Calu3 (cell line): Measurements from ENCODE around the gene STXBP1. TPM values are rescaled to one million over a fixed set of nuclear protein-coding genes. Genes with fewer than 3 reads are reported as not detected.
A peak's percentile ranks its signal among the peaks of the same experiment; 100 is the strongest.

Experiments used
- BruUV-seq: library from RNA; stranded (reverse); fragments of 400-500 nt; replicated peaks from 2 replicates; lab custom pipeline; 2021; lab: Mats Ljungman, UMichigan
- CTCF ChIA-PET: fragments of 300-600 bp; sonication (Branson Sonifier 250); formaldehyde crosslinking; loops from one replicate; lab custom pipeline; 2022; ENCODE audit warnings: antibody characterized with exemption; lab: Charles Lee
- DNase-seq: peaks from one replicate; pipeline ENCODE4 v3.0.0; 2022
- H3K27ac Mint-ChIP-seq: one replicate; pipeline ENCODE4 v1.8.0; 2022; ENCODE audit warnings: mixed read lengths; ENCODE audit not compliant: unreplicated experiment
- H3K27me3 Mint-ChIP-seq: one replicate; pipeline ENCODE4 v1.8.0; 2022; ENCODE audit warnings: mixed read lengths; ENCODE audit not compliant: unreplicated experiment
- H3K36me3 Mint-ChIP-seq: one replicate; pipeline ENCODE4 v1.8.0; 2022; ENCODE audit warnings: mild to moderate bottlenecking, moderate library complexity, mixed read lengths; ENCODE audit not compliant: insufficient read depth, unreplicated experiment
- H3K4me1 Mint-ChIP-seq: one replicate; pipeline ENCODE4 v1.8.0; 2022; ENCODE audit warnings: mild to moderate bottlenecking, low read depth, mixed read lengths; ENCODE audit not compliant: unreplicated experiment
- H3K4me3 Mint-ChIP-seq: one replicate; pipeline ENCODE4 v1.8.0; 2022; ENCODE audit warnings: mild to moderate bottlenecking, low read depth, moderate library complexity, mixed read lengths; ENCODE audit not compliant: unreplicated experiment
- H3K9me3 Mint-ChIP-seq: one replicate; pipeline ENCODE4 v1.8.0; 2022; ENCODE audit warnings: low read depth, mixed read lengths; ENCODE audit not compliant: unreplicated experiment
- CTCF ChIP-seq: fragments of 200-600 bp; IDR thresholded peaks from one replicate; pipeline ENCODE4 v1.8.0; 2022; ENCODE audit warnings: antibody characterized with exemption; ENCODE audit not compliant: unreplicated experiment
- intact Hi-C: fragments of 100-400 bp; cut with micrococcal nuclease; formaldehyde crosslinking; loops from one replicate; pipeline ENCODE4 v1.10.0; 2022; ENCODE audit not compliant: unreplicated experiment
- total RNA-seq: library from RNA; stranded (reverse); gene quantifications from 2 replicates; pipeline ENCODE4 v1.2.3, GENCODE V29; 2022

Gene STXBP1
- total RNA-seq, 1 experiment from 2014 or later = 5.9 TPM

- BruUV-seq = no TSS peak
- TF ChIP-seq CTCF = no peak
- Mint-ChIP-seq H3K27me3 (peaks cover 10% of the 10 kb centered on the region), H3K27ac (no peak overlapping the region), H3K4me1 (peaks cover 10% of the 10 kb centered on the region), H3K4me3 (no peak overlapping the region), H3K36me3 (peaks cover 21% of the 10 kb centered on the region), H3K9me3 (no peaks in the 10 kb centered on the region)
- intact Hi-C loops = no loop called here
- CTCF ChIA-PET = no interaction called here
- DNase-seq = no peak
These were observed 108.2 kb downstream of the STXBP1 start for GRCh38 chr9:127720031-127720864.

DNA sequence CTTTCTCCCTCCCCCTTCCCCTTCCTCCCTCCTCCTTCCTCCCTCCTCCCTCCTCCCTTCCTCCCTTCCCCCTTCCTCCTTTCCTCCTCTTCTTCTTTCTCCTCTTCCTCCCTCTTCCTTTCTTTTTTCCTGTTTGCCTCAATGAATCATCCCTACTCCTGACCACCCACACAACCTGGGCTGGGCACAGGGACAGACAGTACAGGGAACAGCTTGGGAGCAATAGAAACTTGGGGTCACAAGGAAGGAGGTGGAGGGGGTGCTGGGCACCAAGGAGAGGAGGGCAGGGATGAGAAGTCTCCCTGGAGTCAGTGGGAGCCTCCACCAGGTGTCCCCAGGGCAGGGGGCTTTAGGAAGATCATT, 108.8 kb downstream of the STXBP1 start:
- intact Hi-C loops = no loop called here
- Mint-ChIP-seq H3K36me3 (peaks cover 15% of the 10 kb centered on the region), H3K4me1 (peaks cover 10% of the 10 kb centered on the region), H3K9me3 (no peaks in the 10 kb centered on the region), H3K4me3 (no peak overlapping the region), H3K27ac (no peak overlapping the region), H3K27me3 (peaks cover 10% of the 10 kb centered on the region)
- CTCF ChIA-PET = interaction anchor here (0.7 kb wide), 1 partner anchor 139 kb away, joined by 3 read pairs; no protein-coding TSS in a partner anchor
- no peak for TF ChIP-seq CTCF
- DNase-seq = no peak
- BruUV-seq = no TSS peak

DNA sequence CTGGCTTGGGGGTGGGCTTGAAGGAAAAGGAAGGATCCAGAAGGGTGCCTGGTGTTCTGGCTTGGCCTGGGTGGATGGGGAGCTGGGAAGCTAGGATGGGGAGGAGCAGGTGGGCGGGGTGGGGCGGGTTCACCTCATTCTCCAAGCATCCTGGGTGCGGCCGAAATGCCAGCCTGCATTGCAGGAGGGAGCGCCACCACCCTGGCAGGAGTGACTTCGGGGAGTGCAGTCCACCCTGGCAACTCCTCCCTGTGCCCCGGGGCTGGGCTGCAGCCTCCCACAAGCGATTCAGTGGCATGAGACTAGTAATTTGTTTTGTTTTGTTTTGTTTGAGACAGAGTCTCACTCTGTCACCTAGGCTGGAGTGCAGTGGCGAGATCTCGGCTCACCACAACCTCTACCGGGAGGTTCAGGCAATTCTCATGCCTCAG, 109.3 kb downstream of the STXBP1 start:
- DNase-seq = peak; percentile 60
- CTCF ChIA-PET = interaction anchor here (0.6 to 0.9 kb wide), 3 partner anchors 13 to 153 kb away, joined by 3 read pairs; partner anchors contain the start of gene TOR2A
- intact Hi-C loops = no loop called here
- TF ChIP-seq CTCF = no peak
- no peak overlapping the region for H3K27ac Mint-ChIP-seq
- no TSS peak for BruUV-seq
- H3K4me1 Mint-ChIP-seq = peaks cover 10% of the 10 kb centered on the region
- H3K4me3 Mint-ChIP-seq = no peak overlapping the region
- peaks cover 11% of the 10 kb centered on the region for H3K36me3 Mint-ChIP-seq
- peaks cover 10% of the 10 kb centered on the region for H3K27me3 Mint-ChIP-seq
- no peaks in the 10 kb centered on the region for H3K9me3 Mint-ChIP-seq

- intact Hi-C loops = no loop called here
- no peaks in the 10 kb centered on the region for H3K9me3 Mint-ChIP-seq
- peaks cover 10% of the 10 kb centered on the region for H3K4me1 Mint-ChIP-seq
- peaks cover 10% of the 10 kb centered on the region for H3K27me3 Mint-ChIP-seq
- H3K4me3 Mint-ChIP-seq = no peak overlapping the region
- no TSS peak for BruUV-seq
- DNase-seq = no peak
- CTCF ChIA-PET = interaction anchor here (0.6 to 0.9 kb wide), 2 partner anchors 13 to 152 kb away, joined by 3 read pairs; partner anchors contain the start of gene TOR2A
- H3K27ac Mint-ChIP-seq = no peak overlapping the region
- H3K36me3 Mint-ChIP-seq = peaks cover 7% of the 10 kb centered on the region
- TF ChIP-seq CTCF = no peak
These were observed 110.1 kb downstream of the STXBP1 start for GRCh38 chr9:127722055-127722745.
